Raji (cell line): Measurements from ENCODE around the gene MS4A1.

Experiments used
- POLR2A ChIP-seq: IDR thresholded peaks from 2 replicates; pipeline ENCODE4 v1.6.1; 2011; ENCODE audit warnings: low read depth, low read length, control low read depth; ENCODE audit not compliant: insufficient read depth

Gene MS4A1

DNA sequence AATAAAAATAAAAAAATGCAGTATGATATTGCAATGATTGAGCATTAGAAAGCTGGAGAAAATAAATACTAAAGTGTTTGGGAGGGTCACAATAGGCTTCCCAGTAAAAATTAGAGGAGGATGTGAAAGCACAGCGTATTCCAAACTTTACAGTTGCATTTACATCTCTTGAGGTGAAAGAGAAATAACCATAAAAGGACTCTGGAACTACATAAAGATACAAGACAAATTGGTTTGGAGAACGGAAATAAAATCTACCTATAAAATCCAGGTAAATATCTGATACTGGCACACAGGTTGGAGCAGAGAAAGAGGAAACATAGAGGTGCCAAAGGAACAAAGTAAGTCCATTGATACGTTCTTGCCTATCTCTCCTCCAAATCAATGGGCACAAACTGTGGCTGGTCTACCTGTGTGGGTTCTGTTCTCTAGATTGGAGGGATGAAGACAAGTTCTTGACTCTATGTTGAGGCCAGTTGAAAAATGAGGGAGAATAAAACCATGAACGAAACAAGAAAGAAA lies 36.9 kb downstream of the MS4A1 start, which contains the start of gene MS4A12:
MS4A12 (plus strand) TSS at position 291 of the 522 bp plus-strand sequence. CDS start 4,541 bp downstream, outside the sequence.
- no peak for TF ChIP-seq POLR2A

DNA sequence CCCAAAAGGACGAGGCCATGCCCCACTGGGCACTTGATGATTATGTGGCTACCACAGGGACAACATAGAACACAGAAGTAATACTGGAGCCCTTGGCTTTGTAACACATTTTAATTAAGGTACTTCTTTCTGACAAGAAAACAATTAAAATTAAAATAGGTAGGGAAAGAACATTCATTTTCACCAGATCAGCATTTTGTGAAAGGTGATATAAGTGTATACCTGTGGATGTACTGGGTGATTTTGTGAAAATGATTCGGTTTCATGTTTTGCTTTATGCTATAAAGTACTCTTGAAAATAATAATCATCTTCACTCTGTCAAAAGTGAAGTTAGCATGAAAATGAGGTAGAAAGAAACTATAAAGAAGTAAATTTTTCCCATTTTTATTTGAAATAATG lies 37.8 kb downstream of the MS4A1 start:
- TF ChIP-seq POLR2A = no peak

DNA sequence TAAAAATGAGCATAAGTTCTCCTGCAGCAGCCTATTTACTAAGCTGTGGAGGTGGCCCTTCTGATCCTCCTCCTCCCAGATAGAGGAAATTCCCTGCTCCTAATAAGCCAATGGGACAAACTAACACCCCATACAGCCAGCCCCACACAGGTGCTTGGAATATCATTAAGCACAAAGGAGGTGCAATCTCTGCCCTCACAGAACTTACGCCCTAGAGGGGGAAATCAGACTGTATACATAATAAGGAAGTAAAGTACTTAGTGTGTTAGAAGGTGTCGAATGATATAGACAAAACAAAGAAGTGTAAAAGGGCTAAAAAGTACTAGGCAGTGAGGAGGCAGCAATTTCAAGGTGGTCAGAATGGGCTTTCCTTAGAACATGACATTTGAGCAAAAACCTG lies 42.8 kb downstream of the MS4A1 start:
- no peak for TF ChIP-seq POLR2A

DNA sequence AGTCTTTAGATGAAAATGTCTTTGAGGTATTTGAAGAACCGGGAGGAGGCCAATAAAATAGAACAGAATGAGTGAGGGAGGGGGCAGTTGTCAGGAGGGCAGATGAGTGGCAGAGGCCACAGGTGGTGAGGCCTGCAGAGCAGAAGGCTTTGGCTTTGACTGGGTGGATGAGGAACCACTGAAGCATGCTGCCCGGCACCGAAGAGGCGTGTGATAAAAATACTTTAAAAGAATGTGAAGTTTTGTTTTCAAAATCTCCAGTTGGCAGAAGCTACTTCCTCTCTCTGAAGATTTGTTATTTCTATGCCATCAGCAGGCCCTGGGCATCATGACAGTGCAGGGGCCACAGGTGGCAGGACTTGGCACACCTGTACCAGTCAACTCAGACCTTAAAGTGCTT lies 43.2 kb downstream of the MS4A1 start:
- no peak for TF ChIP-seq POLR2A

DNA sequence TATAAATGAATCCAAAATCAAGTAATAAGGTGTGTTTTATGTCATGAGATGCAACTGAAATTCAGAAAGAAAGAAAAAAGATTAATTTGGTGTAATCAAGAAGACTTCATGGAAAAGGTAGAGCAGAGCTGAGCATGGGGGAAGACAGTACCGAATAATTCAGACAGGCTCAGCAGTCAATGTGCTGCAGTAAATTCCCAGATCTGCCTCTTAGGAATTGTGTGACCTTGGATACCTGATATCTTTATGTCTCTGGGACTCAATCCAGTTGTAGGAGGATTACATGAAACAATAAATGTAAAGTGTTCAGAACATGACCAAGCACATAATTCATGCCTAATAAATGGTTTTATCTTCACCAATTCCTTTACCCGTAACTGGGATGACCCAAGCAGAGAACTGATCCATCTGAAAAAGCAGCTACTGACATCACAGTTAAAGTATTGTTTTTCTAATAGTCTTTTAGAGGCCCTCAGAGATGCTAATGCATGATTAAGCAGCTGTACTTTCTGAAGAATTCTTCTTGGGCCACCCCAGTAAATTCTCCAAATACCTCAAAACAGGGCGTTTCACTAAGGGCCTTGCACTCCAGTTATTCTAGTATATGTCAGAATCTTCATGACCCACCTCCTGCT lies 44.7 kb downstream of the MS4A1 start:
- no peak for TF ChIP-seq POLR2A

DNA sequence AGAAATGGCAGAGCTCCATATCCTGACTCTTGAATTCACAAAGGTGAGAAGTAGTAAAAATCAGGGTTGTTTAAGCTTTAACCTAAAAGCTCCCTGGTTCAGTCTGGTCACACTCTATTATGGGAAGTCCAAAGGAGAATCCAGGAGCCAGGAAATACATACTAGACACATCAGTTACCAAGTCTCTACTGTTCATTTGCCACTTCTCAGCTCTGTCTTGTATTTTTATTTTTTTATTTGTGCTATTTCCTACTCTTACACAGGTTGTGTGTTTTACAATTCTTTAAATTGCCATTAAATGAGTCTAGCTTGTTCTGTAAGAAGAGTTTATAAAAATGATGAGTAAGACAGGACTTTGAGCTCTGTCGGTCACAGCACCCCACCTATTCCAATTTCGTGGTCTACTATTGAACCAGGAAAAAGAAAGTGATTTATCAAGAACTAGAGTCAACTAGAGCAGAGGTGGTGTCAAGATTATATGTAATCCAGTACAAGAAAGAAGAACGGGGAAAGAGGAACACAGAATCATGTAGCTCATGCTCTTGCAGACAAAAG lies 46.7 kb downstream of the MS4A1 start:
- TF ChIP-seq POLR2A = no peak

DNA sequence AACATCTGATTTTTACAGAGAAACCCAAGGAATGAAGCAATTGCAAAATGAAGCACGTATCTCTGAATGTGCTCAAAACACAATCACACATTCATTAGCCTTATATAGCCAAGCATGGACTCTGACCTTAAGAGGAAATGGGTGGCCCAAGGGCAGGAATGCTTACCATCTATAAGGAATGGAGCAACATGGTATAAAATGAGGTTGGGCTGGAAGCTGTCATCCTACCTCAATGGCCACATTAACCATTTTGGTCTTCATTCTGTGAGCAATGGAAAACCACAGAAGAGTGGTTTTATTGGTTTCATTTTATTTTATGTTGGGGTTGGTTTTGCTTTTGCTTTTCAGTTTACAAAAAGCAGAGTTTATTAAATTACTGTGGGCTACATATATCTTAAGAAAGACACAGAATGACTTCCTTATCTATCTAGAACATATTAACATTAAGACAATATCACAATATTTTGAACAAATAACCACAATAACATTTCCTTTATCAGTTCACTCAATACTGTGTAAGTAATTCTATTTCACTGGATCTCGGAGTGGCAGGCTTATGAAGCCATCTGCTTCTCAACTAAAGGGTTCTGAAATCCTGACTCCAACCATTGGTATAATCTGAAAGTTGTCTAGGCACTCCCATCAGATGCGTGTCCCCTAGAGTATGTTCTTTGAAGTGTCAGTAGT lies 48.7 kb downstream of the MS4A1 start:
- TF ChIP-seq POLR2A = no peak

DNA sequence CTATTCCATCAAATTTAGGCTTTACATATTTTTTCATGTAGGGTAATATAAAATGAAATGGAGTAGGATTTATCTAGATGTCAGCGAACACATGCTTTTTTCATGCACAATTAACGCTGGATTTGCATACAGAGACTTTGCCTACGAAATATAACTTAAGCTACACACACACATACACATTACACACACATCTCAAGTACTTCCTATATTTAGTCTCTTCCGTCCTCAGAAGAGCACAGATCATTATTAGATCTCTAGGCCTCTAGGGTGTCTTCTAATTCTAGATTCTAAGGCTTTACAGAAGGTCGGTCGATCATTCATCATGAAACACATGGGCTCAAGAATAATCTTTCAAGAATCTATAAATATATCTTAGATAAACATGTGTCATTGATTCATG lies 55.7 kb downstream of the MS4A1 start:
- no peak for TF ChIP-seq POLR2A

DNA sequence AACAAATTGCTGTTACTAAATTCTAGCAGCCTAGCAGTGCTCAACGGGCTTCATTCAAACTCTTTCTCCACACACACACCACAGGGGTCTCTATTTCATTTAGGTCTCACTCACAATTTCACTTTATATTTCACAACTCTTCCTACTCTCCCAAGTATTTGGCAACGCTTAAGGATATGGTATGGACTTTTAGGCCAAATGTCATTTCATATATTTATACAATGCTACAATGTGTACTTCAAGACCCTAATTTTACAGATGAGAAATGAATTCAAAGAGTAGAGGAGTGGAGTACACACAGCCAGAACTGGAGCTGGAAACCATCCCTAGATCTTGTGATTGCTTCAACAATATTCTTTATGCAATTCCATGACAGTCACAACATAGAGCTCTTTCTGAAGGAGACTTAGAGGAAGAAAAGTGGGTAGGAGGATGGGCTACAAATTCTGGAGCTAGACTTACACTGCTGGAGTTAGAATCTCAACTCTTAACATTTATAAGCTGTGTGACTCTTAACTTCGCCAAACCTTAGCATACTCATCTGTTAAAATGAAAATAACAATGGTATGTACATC lies 57.1 kb downstream of the MS4A1 start:
- no peak for TF ChIP-seq POLR2A

DNA sequence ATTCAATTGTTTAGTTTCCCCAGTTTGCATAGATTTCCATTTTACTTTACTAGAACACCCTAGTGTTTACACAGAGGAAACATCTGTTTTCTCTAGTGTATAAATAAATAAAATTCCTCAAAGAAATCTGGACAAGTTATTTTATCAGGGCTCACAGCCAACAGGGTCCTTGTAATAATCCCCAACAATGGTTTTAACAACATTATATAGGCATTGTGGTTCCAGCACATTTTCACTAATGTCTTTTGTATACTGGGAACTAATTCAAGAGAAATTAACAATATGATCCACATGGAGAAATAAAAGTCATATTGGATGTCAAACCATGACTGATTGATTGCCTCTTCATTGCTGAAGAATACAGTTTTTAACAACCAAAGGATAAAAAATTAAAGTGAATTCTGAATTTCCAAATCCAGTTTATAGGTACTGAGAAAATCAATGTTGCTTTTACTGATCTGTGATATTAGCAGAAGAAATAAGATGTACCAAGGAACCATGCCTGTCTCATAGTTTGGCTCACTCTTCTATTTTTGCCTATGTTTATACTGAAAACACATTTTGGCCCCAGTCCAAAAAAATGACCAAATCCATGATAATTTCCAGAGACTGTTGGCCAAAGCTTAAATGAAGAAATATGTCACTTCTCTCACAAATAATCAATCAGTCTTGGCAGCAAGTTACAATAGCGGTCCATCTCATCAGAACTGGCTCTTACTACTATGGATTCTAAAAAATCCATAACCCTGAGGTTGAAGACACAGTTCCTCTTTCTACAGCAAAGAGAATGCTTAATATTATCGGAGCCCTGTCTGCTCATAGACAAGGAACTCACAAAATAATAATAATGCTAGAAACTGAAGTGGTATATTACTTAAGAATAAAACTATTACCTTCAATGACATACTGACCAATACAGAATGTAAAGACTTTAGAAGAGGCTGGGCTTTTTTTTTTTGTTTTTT lies 58.1 kb downstream of the MS4A1 start:
- TF ChIP-seq POLR2A = no peak

DNA sequence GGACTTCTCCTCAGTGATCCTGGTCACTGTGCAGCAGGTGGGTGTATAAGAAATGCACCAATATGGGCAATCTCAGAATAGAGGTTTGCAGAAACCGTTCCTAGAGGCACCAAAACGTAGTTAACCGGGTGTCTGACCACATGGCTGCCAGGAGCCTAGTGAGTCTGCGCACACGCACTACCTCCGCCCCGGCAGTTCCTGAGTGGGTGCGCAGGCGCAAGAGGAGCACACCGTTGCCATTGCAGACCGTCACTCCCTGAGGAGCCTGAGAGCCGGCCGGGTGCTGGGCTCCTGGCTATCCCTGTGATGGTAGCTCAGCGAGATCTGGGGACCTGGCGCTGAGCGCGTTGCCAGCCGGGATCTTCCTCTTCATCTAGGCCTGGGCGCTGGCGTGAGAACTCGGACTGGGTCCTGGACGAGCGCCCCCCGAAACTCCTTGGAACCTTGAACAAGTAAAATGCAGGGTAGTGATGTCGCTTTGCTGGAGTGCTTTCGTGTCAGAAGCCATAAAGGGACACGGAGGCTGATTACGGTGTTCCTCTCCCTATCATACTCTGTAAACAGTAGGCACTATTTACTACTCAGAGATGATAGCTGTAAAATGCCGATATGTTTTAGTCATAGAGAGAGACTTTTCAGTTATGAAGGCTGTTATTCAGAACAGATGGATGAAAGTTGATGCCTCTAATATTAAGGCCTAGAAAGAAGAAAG lies 59.7 kb downstream of the MS4A1 start, which contains the start of gene MS4A13:
MS4A13 (plus strand) TSS at position 249 of the 712 bp plus-strand sequence. CDS start 2,692 bp downstream, outside the sequence.
- no peak for TF ChIP-seq POLR2A
